ENCODE results near the gene ZNF266.
A peak's percentile ranks its signal among the peaks of the same experiment; 100 is the strongest.

Gene ZNF266

DNA sequence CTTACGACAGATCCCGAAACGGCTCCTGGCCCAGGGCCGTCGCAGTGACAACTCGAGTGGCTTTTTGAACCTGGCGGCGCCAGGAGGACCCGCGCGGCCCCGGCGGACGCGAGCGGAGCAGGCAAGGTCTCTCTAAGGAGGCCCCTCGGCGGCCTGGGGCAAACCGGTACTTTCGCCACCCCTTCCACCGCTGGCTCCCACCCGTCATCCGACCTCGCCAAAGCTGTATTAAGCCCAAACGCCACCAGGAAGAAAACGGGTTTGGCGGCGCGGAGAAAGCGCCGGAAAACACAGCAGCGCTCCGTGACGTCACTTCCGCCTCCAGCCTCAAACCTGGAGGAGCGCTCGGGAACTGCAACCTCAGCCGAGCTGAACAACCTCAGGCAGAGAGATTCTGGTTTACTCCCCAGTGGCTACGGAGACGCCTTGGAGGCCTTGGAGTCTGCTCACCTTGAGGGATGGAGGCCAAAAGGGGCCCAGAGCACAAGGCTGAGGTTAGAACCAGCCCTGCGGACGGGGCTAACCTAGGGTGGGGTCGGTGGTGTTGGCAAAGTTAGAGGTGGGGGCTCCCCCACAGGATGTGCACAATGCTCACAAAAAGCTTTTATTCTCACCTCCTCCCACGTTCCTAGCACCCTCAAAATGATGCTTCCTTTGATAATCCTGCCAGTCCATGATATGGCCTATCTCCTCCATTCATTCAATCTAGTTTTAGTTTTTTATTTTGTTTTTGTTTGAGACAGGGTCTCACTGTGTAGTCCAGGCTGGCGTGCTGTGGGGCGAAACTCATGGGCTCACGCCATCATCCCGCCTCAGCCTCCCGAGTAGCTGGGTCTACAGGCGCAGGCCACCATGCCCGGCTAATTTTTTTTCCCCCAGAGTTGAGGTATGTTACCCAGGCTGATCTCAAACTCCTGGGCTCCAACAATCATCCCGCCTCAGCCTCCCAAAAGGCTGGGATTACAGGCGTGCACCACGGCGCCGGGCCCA, at the start of gene ZNF266:
TSS of gene ZNF266 (minus strand) at position 295 of the 990 bp plus-strand sequence. CDS start 15,484 bp downstream, outside the sequence.
- TF ChIP-seq, protein P1, sequence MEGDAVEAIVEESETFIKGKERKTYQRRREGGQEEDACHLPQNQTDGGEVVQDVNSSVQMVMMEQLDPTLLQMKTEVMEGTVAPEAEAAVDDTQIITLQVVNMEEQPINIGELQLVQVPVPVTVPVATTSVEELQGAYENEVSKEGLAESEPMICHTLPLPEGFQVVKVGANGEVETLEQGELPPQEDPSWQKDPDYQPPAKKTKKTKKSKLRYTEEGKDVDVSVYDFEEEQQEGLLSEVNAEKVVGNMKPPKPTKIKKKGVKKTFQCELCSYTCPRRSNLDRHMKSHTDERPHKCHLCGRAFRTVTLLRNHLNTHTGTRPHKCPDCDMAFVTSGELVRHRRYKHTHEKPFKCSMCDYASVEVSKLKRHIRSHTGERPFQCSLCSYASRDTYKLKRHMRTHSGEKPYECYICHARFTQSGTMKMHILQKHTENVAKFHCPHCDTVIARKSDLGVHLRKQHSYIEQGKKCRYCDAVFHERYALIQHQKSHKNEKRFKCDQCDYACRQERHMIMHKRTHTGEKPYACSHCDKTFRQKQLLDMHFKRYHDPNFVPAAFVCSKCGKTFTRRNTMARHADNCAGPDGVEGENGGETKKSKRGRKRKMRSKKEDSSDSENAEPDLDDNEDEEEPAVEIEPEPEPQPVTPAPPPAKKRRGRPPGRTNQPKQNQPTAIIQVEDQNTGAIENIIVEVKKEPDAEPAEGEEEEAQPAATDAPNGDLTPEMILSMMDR (IDR thresholded peaks at IDR 0.05): peak; percentile 52

DNA sequence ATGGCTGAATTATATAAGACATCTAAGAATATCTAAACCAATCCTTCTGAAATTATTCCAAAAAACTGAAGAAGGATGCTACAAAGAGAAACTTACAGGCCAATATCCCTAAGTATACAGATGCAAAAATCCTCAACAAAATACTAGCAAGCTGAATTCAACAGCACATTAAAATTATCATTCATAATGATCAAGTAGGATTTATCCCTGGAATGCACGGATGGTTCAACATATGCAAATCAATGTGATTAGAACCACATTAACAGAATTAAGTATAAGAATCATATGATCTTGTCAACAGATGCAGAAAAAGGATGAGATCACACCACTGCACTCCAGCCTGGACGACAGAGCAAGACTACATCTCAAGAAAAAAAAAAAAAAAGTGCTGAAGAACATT, 49.8 kb upstream of the ZNF266 start:
- TF ChIP-seq, protein P1 (IDR thresholded peaks at IDR 0.05): no peak

DNA sequence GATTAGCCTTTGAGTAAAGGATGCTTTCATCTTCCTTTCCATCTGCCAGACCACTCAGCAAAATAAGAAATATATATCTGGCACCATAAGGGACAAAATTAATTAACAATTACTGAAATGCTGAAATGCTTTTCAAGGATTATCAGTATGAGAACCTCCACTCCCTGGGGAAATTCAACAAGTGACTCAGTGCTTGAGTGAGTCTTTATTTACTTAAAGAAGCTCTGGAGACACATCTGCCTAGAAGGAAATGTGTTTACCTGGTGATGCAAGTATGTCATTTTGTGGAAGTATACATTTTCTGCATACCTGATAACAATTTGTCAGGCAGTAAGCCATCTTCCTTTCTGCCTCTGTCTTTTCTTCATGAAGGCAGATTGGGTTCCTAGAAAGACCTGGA, 39.6 kb upstream of the ZNF266 start:
- TF ChIP-seq, protein P1 (IDR thresholded peaks at IDR 0.05): no peak

DNA sequence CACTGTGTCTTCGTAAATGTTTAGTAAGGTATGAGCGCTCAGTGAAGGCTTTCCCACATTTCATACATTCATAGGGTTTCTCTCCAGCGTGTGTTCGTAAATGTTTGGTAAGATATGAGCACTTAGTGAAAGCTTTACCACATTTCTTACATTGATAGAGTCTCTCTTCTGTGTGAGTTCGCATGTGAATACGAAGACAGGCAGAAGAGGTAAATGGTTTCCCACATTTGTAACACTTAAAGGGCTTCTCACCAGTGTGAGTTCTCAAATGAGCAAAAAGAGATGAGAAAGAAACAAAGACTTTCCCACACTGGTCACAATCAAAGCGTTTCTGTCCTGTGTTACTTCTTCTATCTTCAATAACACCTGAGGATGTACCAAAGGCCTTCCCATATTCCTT, 31.8 kb upstream of the ZNF266 start:
- TF ChIP-seq, protein P1 (IDR thresholded peaks at IDR 0.05): no peak

DNA sequence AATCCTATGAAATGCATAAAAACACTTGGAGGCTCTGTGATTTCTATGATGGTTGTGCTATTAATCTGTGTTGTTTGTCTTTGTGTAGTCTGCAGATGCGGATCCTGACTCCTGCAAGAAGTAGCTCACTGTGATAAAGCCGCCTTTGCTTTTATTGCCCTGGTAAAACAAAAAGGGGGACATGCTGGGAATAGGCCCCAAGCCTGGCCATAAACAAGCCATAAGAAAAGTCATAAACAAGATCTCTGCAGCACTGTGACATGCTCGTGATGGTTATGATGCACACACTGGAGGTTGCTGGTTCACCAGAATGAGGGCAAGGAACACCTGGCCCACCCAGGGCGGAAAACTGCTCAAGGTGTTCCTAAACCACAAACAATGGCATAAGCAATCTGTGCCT, 26.6 kb upstream of the ZNF266 start:
- TF ChIP-seq, protein P1 (IDR thresholded peaks at IDR 0.05): no peak

DNA sequence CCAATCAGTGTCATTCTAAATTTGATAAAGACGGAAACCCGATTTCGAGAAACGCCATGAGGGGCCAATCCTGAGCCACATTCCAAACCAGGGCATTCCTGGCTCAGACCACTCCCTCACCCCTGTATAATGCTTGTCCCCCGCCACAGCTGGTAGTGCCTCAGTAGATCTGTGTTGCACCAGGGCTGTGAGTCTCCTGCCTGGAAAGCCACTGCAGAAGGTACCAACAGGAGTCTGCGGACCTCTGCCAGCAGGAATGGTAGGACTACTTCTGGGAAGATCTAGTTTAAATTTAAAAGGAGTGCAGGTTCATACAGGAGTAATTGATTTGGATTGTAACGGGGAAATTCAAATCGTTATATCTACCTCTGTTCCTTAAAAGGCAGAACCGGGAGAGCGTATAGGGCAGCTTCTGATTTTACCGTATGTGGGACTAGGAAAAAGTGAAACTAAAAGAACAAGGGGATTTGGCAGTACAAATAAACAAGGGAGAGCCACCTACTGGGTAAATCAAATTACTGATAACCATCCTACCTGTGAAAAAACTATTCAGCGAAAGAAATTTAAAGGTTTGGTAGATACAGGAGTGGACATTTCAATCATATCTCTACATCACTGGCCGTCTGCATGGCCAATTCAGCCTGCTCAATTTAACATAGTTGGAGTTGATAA, 20.8 kb upstream of the ZNF266 start:
- TF ChIP-seq, protein P1 (IDR thresholded peaks at IDR 0.05): no peak

DNA sequence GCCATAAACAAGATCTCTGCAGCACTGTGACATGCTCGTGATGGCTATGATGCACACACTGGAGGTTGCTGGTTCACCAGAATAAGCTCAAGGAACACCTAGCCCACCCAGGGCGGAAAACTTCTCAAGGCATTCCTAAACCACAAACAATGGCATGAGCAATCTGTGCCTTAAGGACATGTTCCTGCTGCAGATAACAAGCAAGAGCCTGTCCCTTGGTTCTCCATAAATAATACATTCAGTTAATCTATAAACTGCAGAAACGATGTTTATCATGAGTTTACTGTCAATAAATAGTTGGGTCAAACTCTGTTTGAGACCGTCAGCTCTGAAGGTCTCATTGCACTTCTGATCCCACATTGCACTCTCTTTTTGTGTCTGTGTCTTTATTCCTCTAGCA, 18.6 kb upstream of the ZNF266 start:
- TF ChIP-seq, protein P1 (IDR thresholded peaks at IDR 0.05): no peak

Measured in LNCAP (cell line).